NCI-H524 treated with DMSO at 0.1 percent for 48 hours (cell line): ENCODE measurements around the gene KLF15.
"Not testable (repeated sequence)": the region's sequence is repeated elsewhere in the genome, so short reads cannot be mapped to it uniquely, and the experiment has no call there.

Source experiments
- DNase-seq: peaks from one replicate; lab custom pipeline; 2025; lab: John Stamatoyannopoulos, UW

The KLF15 gene

GRCh38 chr3:126346466-126346865 lies 10.7 kb downstream of the KLF15 start:
- no peak for DNase-seq

DNA sequence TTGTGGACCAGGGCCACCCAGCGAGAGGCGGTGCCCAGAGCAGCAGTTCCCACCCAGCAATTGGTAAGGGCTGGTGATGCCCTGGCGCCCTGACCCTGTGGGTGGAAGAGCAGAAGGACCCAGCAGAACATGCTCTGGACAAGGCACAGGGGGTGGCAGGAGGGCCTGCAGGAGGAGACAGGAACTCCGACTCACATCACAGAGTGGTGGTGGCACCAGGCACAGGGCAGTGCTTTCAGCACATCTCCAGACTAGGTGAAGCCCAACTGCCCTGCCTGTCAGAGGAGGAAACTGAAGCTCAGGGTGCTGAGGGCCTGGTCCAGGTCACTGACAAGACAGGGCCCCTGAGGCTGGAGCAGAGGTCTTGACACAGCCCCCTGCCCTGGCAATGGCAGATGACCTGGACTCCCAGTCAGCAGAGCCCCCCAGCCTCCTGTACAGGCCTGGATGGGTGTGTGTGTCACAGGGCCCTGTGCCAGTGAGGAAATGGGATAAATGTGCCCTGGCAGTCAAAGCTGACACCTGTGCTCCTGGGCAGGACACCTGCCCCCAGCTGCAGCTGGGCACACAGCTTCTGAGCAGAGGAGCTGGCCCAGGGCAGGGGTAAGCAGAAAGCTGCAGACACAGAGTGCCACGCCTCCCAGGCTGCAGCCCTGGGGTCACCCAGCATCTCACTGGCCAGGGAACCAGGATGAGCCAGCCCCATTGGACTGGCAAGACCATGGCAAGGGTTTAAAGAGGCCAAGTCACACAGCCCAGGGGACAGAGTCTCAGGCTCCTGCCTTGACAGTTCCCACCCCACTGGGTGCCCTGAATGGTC lies 11.4 kb downstream of the KLF15 start:
- no peak for DNase-seq

DNA sequence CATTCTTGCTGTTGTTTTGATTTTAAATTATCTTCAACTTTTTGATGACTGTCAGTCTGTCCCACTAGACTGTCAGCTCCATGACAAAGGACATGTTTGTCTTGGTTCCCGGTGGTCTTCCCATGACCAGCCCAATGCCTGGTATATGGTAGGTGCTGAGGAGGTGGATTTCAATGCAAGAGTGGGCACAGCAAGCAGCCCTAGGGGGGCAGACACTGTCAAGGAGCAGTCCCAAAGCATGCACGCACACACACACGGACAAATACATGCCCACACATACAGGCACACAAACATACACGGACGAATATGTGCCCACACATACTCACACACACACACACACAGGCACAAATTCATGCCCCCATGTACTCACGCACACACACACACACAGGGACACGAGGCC lies 12.0 kb downstream of the KLF15 start:
- no peak for DNase-seq

DNA sequence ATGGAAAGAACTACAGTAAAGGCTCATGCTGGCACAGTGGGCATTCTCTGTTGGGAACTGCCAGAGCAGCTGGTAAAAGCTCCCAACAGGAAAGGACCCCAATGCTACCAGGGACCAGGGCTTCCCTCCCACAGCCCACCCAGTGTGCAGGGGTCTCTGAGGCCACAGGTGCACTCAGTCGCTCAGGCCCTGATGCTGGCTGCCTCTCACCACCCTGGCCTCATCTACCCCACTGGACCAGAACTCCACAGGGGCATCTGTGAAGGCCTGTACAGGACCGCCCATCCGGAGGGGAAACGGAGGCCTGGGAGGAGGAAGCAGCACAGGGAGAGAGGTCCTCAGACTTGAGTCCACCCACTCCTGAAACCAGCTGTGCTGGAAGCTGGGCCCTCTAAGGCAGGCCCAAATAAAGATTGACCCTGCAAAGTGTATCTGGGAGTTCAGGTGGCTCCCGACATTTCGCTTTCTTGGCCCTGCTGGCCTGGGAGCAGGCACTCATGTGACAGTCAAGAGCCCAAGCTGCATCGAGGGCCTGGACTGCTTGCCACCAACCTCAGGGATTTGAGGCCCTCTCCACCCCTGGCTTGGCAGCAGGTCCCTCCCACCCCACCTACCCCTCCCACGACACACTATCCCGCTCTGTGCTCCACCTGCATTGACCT lies 12.7 kb downstream of the KLF15 start:
- no peak for DNase-seq

GRCh38 chr3:126343649-126344035 lies 13.6 kb downstream of the KLF15 start:
- DNase-seq = no peak

GRCh38 chr3:126342991-126343648 lies 14.1 kb downstream of the KLF15 start:
- DNase-seq = peak; percentile 26

DNA sequence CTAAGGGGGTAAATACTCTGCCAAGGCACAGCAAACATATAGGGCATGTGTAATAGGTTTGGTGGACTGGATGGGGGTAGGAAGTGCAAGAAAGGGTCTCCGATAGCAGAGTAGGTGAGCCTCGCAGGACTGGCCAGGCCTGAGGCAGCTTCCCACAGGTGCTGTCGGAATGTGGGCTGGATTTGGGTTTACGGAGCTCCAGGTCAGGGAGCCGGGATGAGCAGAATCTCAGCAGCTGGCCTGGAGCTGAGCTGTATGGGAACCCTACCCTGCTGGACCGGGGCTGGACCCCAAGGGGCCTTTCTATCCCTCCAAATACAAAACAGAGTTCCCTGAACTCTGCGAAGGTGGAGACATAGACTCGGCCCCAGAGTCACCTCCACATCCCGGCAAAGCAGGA lies 15.0 kb downstream of the KLF15 start:
- DNase-seq = no peak

- DNase-seq = no peak
Measured at GRCh38 chr3:126341755-126342150, 15.5 kb downstream of the KLF15 start.

DNA sequence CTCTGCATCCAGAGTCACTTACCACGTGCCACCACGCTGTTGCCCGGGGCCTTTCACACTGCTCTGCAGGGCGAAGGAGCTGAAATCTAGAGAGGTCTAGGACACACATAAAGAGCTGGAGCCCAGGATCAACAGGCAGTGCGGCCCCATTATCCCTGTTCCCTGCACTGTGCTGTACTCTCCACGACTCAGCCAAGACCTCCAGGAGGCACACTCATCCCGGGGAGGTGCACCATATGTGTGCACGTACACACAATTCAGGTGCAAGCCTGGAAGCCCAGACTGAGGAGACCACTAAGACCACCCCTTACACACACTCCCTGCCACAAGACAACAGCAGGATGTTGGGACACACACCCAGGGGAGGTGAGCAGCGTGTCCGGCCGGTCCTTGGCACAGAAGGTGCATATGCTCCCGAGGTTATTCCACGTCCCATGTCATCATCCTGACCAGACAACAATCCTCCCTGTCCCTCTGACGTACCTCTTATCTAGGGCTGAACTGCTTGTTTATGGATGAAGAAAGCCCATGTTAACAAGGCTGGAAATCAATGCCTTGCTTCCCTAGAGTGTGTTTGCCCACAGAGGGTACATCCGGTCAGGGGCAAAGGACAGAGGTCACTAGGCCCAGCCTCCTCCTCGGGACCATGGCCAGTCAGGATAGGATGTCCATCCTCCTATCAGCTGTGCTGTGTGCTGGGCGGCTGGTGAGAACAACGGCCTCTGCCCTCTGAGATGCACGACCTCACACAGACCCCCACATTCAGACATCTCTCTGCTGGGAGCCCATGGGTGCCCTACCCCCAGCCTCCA lies 16.1 kb downstream of the KLF15 start:
- no peak for DNase-seq

- no peak for DNase-seq
Measured at GRCh38 chr3:126340596-126340942, 16.6 kb downstream of the KLF15 start.

GRCh38 chr3:126340081-126340511 lies 17.1 kb downstream of the KLF15 start:
- no peak for DNase-seq

GRCh38 chr3:126339466-126339865 lies 17.7 kb downstream of the KLF15 start:
- no peak for DNase-seq

GRCh38 chr3:126338790-126339288 lies 18.4 kb downstream of the KLF15 start:
- DNase-seq = no peak

- DNase-seq = no peak
Measured at GRCh38 chr3:126337980-126338651, 19.1 kb downstream of the KLF15 start.

DNA sequence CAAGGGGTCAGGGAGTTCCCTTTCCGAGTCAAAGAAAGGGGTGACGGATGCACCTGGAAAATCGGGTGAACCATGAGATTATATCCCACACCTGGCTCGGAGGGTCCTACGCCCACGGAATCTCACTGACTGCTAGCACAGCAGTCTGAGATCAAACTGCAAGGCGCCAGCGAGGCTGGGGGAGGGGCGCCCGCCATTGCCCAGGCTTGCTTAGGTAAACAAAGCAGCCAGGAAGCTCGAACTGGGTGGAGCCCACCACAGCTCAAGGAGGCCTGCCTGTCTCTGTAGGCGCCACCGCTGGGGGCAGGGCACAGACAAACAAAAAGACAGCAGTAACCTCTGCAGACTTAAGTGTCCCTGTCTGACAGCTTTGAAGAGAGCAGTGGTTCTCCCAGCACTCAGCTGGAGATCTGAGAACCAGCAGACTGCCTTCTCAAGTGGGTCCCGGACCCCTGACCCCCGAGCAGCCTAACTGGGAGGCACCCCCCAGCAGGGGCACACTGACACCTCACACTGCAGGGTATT lies 25.3 kb downstream of the KLF15 start:
- not testable (repeated sequence) for DNase-seq

DNA sequence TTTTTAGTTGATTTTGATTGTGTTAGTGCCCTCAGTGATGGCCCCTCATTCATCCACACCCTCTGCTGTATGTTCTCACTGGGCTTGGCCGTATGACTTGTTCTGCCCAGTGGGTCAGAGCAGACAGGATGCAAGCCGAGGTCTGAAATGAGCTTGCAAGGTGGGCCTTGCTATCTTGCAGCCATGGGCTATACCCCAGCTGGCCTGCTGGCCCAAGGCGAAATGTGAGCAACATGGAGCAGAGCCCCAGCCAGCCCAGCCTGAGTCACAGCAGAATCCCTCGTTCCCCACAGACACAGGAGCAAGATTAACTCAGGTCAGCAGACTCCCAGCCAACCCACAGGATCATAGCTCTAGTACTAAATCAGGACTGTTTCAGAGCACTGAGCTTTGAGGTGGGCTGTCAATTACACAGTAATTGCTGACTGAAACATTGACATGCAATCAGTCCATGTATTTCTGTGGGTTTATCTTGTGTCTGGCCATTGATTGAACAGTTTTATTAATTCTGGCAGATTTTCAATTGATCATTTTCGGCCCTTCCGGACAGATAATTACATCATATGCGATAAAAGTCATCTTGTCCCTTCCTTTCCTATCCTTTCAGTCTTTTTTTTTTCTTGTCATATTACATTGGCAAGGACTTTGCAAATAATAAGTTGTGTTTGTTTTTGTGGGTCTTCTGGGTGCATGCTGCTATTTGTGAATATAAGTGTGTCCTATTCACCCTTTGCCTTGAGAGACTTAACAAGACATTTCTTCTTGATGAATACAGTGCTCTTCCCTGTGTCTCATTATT lies 27.1 kb downstream of the KLF15 start:
- DNase-seq = no peak

DNA sequence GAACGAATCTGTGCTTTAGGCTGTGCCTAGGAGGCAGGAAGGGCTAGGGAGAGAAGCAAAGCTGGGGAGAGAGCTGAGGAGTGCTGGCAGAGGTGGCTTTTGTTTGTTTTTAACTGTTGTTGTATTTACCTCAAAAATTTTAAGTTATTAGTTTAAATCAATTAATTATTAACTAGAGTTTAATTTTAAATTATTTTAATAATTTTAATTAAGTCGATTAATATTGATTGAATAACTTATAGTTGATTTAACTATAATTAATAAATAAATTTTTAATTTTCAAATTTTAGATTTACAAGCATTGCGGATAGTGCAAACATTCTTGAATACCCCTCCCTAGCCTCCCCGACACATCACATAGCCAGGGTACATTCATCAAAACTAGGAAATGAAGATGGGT lies 30.6 kb downstream of the KLF15 start:
- no peak for DNase-seq

DNA sequence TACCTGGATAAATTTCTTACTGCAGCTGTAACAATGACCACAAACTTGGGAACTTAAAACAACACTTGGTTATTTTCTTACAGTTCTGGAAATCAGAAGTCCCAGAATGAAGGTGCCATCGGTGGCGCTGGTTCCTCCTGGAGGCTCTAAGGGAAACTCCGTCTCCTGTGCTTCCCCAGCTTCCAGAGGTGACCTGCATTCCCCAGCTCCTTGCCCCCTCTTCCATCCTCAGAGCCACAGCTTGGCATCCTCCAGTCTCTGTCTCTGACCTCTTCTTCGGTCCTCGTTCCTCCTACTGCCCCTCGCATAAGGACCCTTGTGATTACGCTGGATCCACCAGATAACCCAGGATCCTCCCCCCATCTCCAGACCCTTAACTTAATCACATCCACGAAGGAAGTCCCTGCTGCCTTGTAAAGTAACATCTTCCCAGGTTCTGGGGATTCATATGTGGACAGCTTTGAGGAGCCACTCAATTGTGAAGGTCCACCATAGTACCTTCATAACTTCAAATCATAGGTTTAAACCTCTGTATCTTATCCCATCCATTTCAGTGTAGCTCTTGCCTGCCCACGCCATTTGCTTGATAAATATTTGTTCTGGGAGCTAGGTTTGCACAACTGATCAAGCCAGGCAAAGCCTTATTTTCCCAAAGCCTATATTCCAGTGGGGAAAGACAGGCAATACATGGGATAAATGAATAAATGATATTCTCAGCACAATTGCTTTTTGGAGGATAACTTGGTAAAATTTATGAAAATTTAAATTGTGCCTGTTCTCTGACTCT lies 34.8 kb downstream of the KLF15 start:
- DNase-seq = no peak

GRCh38 chr3:126321490-126321889 lies 35.7 kb downstream of the KLF15 start:
- no peak for DNase-seq
